GF-D8 (cell line): ENCODE data around the gene ANKRD13C.

Experiments
- DNase-seq: peaks from one replicate; lab custom pipeline; 2025; lab: John Stamatoyannopoulos, UW

ANKRD13C gene

DNA sequence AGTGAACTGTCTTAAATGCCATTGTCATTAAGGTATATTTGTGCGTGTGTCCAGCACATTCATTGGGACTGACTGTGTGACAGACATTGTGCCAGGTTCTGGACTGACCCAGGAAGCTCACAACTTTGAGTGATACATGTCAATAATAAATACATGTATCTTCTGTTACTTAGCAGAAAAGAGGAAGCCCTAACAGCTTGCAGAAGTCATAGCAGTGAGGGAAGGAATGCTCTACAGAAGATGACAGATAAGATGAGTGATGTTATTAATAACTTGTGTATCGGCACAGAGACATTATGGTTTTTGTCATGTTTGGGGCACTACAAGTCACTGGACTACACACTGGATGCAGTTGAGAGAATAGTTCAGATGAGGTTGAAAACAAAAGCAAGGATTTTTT, 134.5 kb downstream of the ANKRD13C start:
- peak; percentile 50 for DNase-seq

DNA sequence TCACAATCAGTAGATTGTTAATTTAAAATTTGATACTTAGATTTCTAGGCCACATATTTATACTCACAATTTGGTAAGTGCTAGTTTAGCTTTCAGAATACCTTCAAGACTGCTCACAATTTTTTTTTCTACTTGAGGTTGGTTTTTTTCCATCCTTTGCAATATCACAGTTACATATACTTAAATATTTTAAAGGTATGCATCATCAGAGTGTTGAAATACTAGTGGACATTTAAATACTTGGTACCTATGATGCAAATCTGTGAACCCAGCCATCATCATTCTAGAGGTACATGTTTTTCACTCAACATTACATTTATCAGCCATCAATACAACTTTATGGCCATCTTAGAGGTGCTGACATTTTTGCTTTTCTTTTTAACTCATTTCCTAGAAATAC, 143.0 kb downstream of the ANKRD13C start:
- DNase-seq: no peak

DNA sequence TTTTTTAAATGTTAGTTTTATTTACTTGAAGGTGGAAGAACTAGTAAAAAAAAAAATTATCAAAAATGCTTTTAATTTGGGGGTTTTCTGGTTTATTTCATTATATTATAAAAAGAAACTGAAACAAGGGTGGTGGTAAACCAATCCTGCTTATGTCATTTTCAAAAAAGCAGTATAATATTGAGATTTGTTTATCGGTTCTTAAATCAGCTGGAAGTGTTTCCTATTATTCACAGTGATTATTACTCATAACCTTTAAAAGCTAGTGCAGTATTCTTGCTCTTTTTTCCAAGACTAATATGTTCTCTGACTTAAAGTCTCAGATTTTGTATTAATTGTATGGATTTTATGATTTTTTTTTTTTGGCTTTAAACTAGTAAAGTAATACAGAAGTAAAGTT, 143.7 kb downstream of the ANKRD13C start:
- DNase-seq: no peak
